DND-41 (cell line): Measurements from ENCODE around the gene OR2T33.

Source experiments
- CTCF ChIP-seq: IDR thresholded peaks from 2 replicates; pipeline ENCODE4 v1.5.1; 2012; ENCODE audit warnings: borderline replicate concordance, low read length, moderate library complexity, mild to moderate bottlenecking; ENCODE audit not compliant: poor library complexity, severe bottlenecking; ENCODE audit errors: extremely low read depth
- EZH2 ChIP-seq: IDR thresholded peaks from 3 replicates; pipeline ENCODE4 v1.6.1; 2012; ENCODE audit warnings: borderline replicate concordance, low read depth, mild to moderate bottlenecking, moderate library complexity, low read length, inconsistent platforms; ENCODE audit not compliant: severe bottlenecking

- TF ChIP-seq CTCF, result no peak
- TF ChIP-seq EZH2, result no peak
Measured at GRCh38 chr1:248231117-248231516, 46.7 kb downstream of the OR2T33 start, which contains the start of gene OR2M4.
